Ovary (tissue), 9 donors: ENCODE data around the gene SLC22A6. TPM values are rescaled to one million over a fixed set of nuclear protein-coding genes. Genes with fewer than 3 reads are reported as not detected.

Source experiments
- DNase-seq, 5 donors: peaks; one replicate each; pipeline ENCODE4 v3.0.0-alpha.2; 2019 to 2020
- H3K27ac ChIP-seq, 2 donors: fragments of 200-600 bp; one replicate each; pipeline versions ENCODE4 v1.5.1 to v1.8.0; 2019 to 2022
- H3K27me3 ChIP-seq: fragments of 200-600 bp; one replicate; pipeline ENCODE4 v1.8.0; 2022
- H3K36me3 ChIP-seq: fragments of 200-600 bp; sonication (generic); one replicate; pipeline ENCODE4 v1.5.1; 2019
- H3K4me1 ChIP-seq: one replicate; pipeline ENCODE4 v1.8.1; 2013; ENCODE audit warnings: mild to moderate bottlenecking, moderate library complexity; ENCODE audit not compliant: insufficient read depth
- H3K4me3 ChIP-seq: fragments of 200-600 bp; sonication (generic); one replicate; pipeline ENCODE4 v1.5.1; 2017
- H3K9me3 ChIP-seq, 2 donors: fragments of 200-600 bp in 1 of 2; sonication (generic) in 1 of 2; one replicate each; pipeline versions ENCODE4 v1.5.1 to v1.8.1; 2013 to 2019; ENCODE audit warnings: mild to moderate bottlenecking in 1 of 2, moderate library complexity in 1 of 2
- CTCF ChIP-seq, 3 donors: fragments of 450-650 bp in 2 of 3; fragments of 200-600 bp in 1 of 3; IDR thresholded peaks; one replicate each; pipeline versions ENCODE4 v1.5.1 to v1.8.0; 2016 to 2022; ENCODE audit warnings: antibody characterized with exemption in 3 of 3, mild to moderate bottlenecking in 1 of 3
- EP300 ChIP-seq: sonication (generic); formaldehyde crosslinking; IDR thresholded peaks from one replicate; pipeline ENCODE4 v1.6.1; 2017; ENCODE audit warnings: antibody characterized with exemption
- POLR2A ChIP-seq: fragments of 450-650 bp; IDR thresholded peaks from one replicate; pipeline ENCODE4 v1.6.1; 2017; ENCODE audit warnings: antibody characterized with exemption, mild to moderate bottlenecking, moderate library complexity
- WGBS, 3 donors: extraction: QIAGEN DNeasy Blood & Tissue Kit in 1 of 3; methylation state at CpG; one replicate each; pipeline versions ENCODE4 v1.1.5 to v1.1.7; 2013 to 2017; 5-methylcytosine and 5-hydroxymethylcytosine counted together
- intact Hi-C, 4 donors: fragments of 100-400 bp; cut with DNase I; formaldehyde crosslinking; loops; one replicate each; pipeline versions ENCODE4 v1.11.0 to v1.15.1; 2022 to 2023
- polyA plus RNA-seq, 2 donors: library from polyadenylated mRNA; stranded (reverse); fragments of 200-250 nt in 1 of 2; fragments of 350-450 nt in 1 of 2; fragmentation: Illumina TruSeq in 1 of 2; extraction: RNeasy Lipid Tissue Mini Kit (QIAGEN cat#74804) in 1 of 2; gene quantifications; one replicate each; pipeline ENCODE4 v1.2.3, GENCODE V29; 2013 to 2014
- total RNA-seq, 7 donors: library from RNA; depleted of rRNA in 2 of 7; stranded (reverse); fragments of >200 nt in 2 of 7; fragmentation: NEBNext Ultra II Directional in 3 of 7; extraction: Animal tissue kit (Norgen Biotek cat#: 25700) in 3 of 7; gene quantifications; one replicate each; pipeline versions ENCODE4 v1.1.0 to v1.2.4, GENCODE V29; 2016 to 2023
- donor health status: DM: no; HTN: no; CAD: no; lungs with moderate emphysema.
- donor health status: DM: no; HTN: no; CAD: no.
- donor health status: Bipolar disorder and iron deficiency.
- donor health status: DM: yes; HTN: yes; CAD: no.
- donor health status: DM: no; HTN: no; CAD: no.
- donor health status: DM: yes; HTN: yes; CAD: no.

SLC22A6 gene
- total and polyA plus RNA-seq, 9 donors, result not detected

- Histone ChIP-seq H3K4me3 (no peak overlapping the region), H3K27me3 (no peaks in the 10 kb centered on the region), H3K4me1 (peaks cover 1% of the 10 kb centered on the region), H3K27ac (no peak overlapping the region), H3K36me3 (no peaks in the 10 kb centered on the region), H3K9me3 (no peaks in the 10 kb centered on the region)
- TF ChIP-seq CTCF (IDR thresholded peaks at IDR 0.05), result no peak
- intact Hi-C loops, result loop anchor here in 3 of 4 donors (2.0 kb wide), 1 partner anchor 116 kb away; no protein-coding TSS in a partner anchor
- 55 to 66% (median 56%) methylated on average over 6 of the region's 6 CpGs for WGBS, 3 donors
- no peak for DNase-seq
These were observed 37.7 kb upstream of the SLC22A6 start for GRCh38 chr11:63022441-63022840.

GRCh38 chr11:63020671-63021291 lies 36.0 kb upstream of the SLC22A6 start:
- intact Hi-C loops, result no loop called here
- H3K9me3 ChIP-seq, result no peaks in the 10 kb centered on the region
- H3K27me3 ChIP-seq, result no peaks in the 10 kb centered on the region
- WGBS, 3 donors, result 53 to 70% (median 60%) methylated on average over 18 to 24 of the region's 24 CpGs
- H3K4me3 ChIP-seq, result no peak overlapping the region
- no peak for TF ChIP-seq POLR2A
- no peak for TF ChIP-seq EP300
- no peak for TF ChIP-seq CTCF (IDR thresholded peaks at IDR 0.05)
- peaks cover 2% of the 10 kb centered on the region for H3K4me1 ChIP-seq
- DNase-seq, result no peak
- no peak overlapping the region for H3K27ac ChIP-seq
- H3K36me3 ChIP-seq, result no peaks in the 10 kb centered on the region

GRCh38 chr11:63019506-63019905 lies 34.7 kb upstream of the SLC22A6 start:
- 73 to 83% (median 79%) methylated on average over 5 of the region's 5 CpGs for WGBS, 3 donors
- no peaks in the 10 kb centered on the region for H3K27me3 ChIP-seq
- intact Hi-C loops, result loop anchor here in 1 of 4 donors (5.0 kb wide), 1 partner anchor 102 kb away; no protein-coding TSS in a partner anchor
- H3K4me1 ChIP-seq, result peaks cover 2% of the 10 kb centered on the region
- DNase-seq, result no peak
- no peak overlapping the region for H3K27ac ChIP-seq
- no peaks in the 10 kb centered on the region for H3K36me3 ChIP-seq
- H3K9me3 ChIP-seq, result no peaks in the 10 kb centered on the region
- no peak overlapping the region for H3K4me3 ChIP-seq
- no peak for TF ChIP-seq POLR2A
- TF ChIP-seq CTCF (IDR thresholded peaks at IDR 0.05), result no peak
- TF ChIP-seq EP300, result no peak

GRCh38 chr11:63017306-63017974 lies 32.7 kb upstream of the SLC22A6 start:
- DNase-seq, result no peak
- no peaks in the 10 kb centered on the region for H3K9me3 ChIP-seq
- peaks cover 1% of the 10 kb centered on the region for H3K4me1 ChIP-seq
- H3K4me3 ChIP-seq, result no peak overlapping the region
- H3K27me3 ChIP-seq, result no peaks in the 10 kb centered on the region
- 25 to 34% (median 33%) methylated on average over 8 of the region's 8 CpGs for WGBS, 3 donors
- intact Hi-C loops, result loop anchor here in 1 of 4 donors (5.0 kb wide), 1 partner anchor 100 kb away; no protein-coding TSS in a partner anchor
- H3K36me3 ChIP-seq, result no peaks in the 10 kb centered on the region
- no peak for TF ChIP-seq POLR2A
- no peak for TF ChIP-seq CTCF (IDR thresholded peaks at IDR 0.05)
- no peak for TF ChIP-seq EP300
- H3K27ac ChIP-seq, result no peak overlapping the region
